RWPE1 (cell line): ENCODE measurements around the gene MTCP1.

ENCODE experiments used
- CTCF ChIA-PET: fragments of 350-600 bp; sonication (Branson Sonifier 250); formaldehyde crosslinking; extraction: SDS; loops from one replicate; lab custom pipeline; 2021; lab: Yijun Ruan, JAX
- POLR2A ChIA-PET: fragments of 400-600 bp; formaldehyde crosslinking; extraction: SDS; loops from one replicate; lab custom pipeline; 2020; ENCODE audit warnings: antibody characterized with exemption; ENCODE audit not compliant: low non-redundant PET; lab: Yijun Ruan, JAX
- DNase-seq: peaks from one replicate; pipeline ENCODE4 v3.0.0; 2012; ENCODE audit warnings: low spot score
- H3K27ac ChIP-seq: fragments of 450-650 bp; 2 replicates; pipeline ENCODE4 v1.5.1; 2017
- TF ChIP-seq, protein P1 (sequence below): fragments of 450-650 bp; conservative IDR thresholded peaks from 2 replicates; pipeline ENCODE4 v1.5.1; 2017; ENCODE audit warnings: low read depth, mild to moderate bottlenecking

MTCP1 gene, protein sequence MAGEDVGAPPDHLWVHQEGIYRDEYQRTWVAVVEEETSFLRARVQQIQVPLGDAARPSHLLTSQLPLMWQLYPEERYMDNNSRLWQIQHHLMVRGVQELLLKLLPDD

DNA sequence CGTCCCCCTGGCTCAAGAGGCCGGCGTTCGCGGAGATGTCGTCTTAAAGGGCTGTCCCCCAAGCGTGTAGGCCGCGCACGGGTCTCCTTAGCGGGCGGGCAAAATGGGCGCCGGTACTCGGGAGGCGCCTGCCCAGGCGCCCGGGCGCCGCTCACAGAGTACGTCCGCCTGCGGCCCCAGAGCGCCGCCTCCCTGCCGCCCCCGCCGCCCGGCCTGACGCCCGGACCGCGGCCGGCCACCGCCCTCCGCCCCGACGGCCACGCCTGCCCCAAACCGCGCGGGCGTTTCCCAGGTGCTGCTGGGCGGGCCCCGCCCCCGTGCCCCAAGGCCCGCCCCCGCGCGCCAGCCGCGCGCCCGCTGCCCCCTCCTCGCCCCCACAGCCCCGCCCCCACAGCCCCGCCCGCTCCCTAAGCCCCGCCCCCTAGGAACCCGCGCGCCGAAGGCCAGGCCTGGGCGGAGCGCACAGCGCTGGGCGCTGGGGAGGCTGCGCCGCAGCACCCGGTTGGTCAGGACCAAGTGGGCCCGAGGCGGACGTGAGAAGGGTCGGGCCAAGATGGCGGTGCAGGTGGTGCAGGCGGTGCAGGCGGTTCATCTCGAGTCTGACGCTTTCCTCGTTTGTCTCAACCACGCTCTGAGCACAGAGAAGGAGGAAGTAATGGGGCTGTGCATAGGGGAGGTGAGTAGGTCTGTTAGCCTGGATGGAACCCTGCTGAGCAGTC, at the start of gene MTCP1, which contains the start of the genes BRCC3 and CMC4:
TSS of gene MTCP1 (minus strand) at position 162 of the 719 bp plus-strand sequence. CDS start 5,126 bp downstream, outside the sequence.
TSS of gene BRCC3 (plus strand) at position 534 of the 719 bp plus-strand sequence. CDS start at position 554, 20 bp downstream.
TSS of gene CMC4 (minus strand) at position 162 of the 719 bp plus-strand sequence. CDS start 7,113 bp downstream, outside the sequence.
- POLR2A ChIA-PET: no interaction called here
- CTCF ChIA-PET: no interaction called here
- DNase-seq: peak; percentile 68
- H3K27ac ChIP-seq: peak within 1 kb of the TSS; percentile 82
- TF ChIP-seq, protein P1, sequence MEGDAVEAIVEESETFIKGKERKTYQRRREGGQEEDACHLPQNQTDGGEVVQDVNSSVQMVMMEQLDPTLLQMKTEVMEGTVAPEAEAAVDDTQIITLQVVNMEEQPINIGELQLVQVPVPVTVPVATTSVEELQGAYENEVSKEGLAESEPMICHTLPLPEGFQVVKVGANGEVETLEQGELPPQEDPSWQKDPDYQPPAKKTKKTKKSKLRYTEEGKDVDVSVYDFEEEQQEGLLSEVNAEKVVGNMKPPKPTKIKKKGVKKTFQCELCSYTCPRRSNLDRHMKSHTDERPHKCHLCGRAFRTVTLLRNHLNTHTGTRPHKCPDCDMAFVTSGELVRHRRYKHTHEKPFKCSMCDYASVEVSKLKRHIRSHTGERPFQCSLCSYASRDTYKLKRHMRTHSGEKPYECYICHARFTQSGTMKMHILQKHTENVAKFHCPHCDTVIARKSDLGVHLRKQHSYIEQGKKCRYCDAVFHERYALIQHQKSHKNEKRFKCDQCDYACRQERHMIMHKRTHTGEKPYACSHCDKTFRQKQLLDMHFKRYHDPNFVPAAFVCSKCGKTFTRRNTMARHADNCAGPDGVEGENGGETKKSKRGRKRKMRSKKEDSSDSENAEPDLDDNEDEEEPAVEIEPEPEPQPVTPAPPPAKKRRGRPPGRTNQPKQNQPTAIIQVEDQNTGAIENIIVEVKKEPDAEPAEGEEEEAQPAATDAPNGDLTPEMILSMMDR: no peak

DNA sequence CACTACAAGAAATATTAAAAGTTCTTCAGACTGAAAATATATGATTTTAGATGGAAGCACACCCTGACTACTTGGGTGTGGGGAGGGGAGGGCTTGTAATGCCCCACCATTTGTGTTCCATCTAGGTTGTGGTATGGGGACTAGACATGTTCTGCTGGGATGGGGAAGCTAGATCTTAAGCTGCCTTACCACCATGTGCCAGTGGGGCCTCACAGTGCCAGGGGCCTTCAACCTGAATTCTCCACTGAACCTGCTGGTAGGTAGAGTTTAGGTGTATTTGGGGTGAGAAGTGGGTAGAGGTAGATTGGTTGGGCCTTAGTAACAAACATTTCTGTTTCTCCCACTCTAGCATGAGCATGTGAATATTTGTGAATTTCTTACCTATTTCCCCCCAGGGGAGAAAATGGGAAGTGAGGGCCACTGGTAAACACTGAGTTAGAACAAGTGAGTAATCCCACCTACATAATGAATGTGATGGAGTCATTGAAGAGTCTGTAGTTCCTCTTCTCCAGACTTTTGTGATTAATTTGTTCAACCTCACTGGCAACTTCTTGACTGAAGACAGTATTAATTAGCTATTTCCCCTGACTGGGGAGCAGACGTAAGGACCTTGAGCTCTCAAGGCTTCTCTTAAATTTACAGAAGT, 44.4 kb upstream of the MTCP1 start:
- POLR2A ChIA-PET: no interaction called here
- CTCF ChIA-PET: no interaction called here
- TF ChIP-seq, protein P1: no peak
- no peak overlapping the region for H3K27ac ChIP-seq
- DNase-seq: no peak

DNA sequence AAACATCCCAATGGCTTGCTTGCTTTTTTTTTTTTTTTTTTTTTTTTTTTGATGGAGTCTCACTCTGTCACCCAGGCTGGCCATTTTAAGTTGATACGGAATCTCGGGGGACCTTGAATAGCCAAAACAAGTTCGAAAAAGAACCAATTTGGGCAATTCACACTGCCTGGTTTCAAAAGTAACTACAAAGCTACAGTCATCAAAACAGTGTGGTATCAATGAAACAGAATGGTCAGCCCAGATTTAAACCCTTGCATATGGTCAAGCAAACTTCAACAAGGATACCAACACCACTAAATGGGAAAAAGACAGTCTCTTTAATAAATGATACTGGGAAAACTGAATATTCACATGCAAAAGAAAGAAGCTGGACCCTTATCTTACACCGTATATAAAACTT, 42.2 kb upstream of the MTCP1 start:
- no peak overlapping the region for H3K27ac ChIP-seq
- TF ChIP-seq, protein P1: no peak
- ChIA-PET CTCF (no interaction called here), POLR2A (no interaction called here)
- no peak for DNase-seq

DNA sequence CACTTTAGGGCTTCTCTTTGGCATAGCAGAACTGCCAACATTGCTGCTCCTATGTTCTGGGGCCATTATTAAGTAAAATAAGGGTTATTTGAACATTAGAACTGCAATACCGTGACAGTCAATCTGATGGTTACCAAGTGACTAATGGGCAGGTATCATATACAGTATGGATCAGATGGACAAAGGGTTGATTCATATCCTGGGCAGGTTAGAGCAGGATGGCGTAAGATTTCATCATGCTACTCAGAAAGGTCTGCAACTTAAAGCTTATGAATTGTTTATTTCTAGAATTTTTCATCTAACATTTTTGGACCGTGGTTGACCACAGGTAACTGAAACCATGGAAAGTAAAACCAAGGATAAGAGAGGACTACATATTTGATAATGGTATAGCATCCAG, 41.2 kb upstream of the MTCP1 start:
- H3K27ac ChIP-seq: no peak overlapping the region
- TF ChIP-seq, protein P1: no peak
- ChIA-PET CTCF (interaction anchor here (0.6 kb wide), 1 partner anchor 497 kb away, joined by 3 read pairs; no protein-coding TSS in a partner anchor), POLR2A (no interaction called here)
- peak; percentile 55 for DNase-seq

DNA sequence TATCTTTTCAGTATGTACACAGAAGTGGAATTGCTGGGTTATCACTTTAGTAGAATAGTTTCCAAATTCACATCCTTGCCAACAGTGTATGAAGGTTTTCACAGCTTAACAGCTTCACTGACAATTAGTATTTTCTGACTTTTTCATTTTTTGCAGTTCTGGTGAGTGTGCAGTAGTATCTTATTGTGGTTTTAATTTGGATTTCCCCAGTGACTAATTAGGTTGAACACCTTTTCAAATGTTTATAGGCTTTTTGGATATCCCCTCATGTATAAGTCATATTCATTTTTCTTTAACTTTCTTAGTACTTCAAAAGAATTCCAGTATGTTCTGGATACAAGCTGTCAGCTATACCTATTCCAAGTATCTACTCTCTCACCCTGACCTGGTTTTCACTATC, 37.5 kb upstream of the MTCP1 start:
- TF ChIP-seq, protein P1: no peak
- ChIA-PET POLR2A (no interaction called here), CTCF (interaction anchor here (1.1 kb wide), 1 partner anchor 13 kb away, joined by 3 read pairs; no protein-coding TSS in a partner anchor)
- no peak for DNase-seq
- H3K27ac ChIP-seq: no peak overlapping the region

DNA sequence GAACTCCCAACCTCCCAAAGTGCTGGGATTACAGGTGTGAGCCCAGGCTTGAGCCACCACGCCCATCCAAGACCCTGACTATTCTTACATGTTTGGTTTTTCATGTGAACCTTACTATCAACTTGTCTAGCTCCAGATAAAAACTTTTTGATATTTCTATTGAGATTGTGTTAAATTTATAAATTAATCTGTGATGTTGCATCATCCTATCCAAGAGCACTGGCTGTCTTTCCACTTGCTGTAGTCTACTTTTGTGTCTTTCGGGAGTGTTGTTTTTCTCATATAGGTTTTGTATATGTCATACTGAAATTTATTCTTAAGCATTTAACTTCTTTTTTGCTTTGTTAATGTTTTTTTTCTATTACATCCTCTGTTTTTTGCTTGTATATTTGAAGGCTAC, 35.0 kb upstream of the MTCP1 start:
- ChIA-PET POLR2A (no interaction called here), CTCF (interaction anchor here (0.6 kb wide), 1 partner anchor 71 kb away, joined by 3 read pairs; no protein-coding TSS in a partner anchor)
- TF ChIP-seq, protein P1: no peak
- DNase-seq: no peak
- H3K27ac ChIP-seq: no peak overlapping the region
